Renal cortex interstitium (tissue), 11 donors: ENCODE data around the gene NCKAP5. TPM values are rescaled to one million over a fixed set of nuclear protein-coding genes. Genes with fewer than 3 reads are reported as not detected.

ENCODE experiments used
- DNase-seq, 11 donors: peaks; one replicate each; pipeline ENCODE4 v3.0.0-alpha.2; 2013; ENCODE audit warnings: low read depth in 9 of 11, low spot score in 4 of 11; ENCODE audit errors: extremely low read depth in 1 of 11
- polyA plus RNA-seq, 3 donors: library from polyadenylated mRNA; unstranded; fragments of 120-200 nt; gene quantifications; one replicate each; pipeline ENCODE4 v1.2.1, GENCODE V29; 2013; ENCODE audit not compliant: insufficient read length in 3 of 3

NCKAP5 gene
- polyA plus RNA-seq, 3 donors = 7.3 to 9.2 (median 7.7) TPM

DNA sequence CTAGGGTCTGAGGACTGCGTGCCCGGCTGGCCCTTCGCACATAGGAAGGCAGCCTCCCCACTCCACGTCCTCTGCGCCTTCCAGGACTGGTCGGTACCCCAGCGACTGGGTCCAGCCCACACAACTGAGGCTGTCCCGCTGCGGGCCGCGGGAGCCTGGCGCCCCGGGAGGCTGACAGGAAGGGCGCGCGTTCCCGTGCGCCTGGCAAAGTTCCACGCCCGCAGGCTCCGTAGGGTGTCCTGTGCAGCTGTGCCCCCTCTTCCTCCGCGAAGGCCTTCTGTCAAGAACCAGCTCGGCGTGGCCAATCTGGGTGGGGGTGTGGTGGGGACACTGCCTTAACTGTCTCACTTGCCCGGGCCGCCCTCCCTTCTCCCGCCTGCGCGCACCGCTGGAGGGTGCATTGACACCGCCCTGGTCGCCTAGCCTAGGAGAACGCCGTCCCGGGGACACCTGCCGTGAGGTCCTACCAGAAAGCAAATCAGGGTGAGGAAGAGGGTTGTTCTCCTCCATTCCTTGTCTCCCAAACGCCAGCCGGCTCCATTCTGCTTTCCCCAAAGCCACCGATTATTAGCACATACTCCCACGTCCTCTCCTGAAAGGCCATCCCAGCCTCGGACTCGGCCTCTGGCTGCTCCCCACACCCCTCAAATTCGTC is 897.6 kb downstream of the NCKAP5 start:
- no peak for DNase-seq

DNA sequence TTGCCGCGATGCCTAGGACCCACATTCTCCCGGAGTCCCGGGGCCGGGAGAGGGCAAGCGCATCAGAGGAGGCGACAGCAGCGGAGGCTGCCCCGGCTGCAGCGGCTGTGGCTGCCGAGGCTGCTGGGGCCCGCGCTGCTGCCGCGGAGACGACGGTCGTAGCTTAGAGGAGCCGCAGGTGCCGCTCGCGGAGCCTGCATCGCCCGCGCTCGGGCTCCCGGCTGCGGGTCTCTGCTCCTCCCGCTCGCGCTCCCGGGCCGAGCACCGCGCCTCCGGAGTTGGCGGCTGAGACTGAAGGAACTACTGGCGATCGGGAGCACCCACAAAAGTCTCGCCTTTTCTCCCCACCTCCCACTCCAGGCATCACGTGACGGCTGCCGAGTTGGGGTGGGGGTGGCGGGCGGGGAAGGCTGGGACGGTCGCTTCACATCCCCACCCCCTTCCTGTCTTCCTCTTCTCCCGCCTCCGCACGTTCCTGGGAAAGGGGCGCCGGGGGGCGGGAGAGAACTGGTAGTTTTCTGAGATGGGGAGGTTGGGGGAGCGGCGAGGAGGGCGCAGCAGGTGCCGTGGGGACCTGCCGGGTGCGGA is 898.3 kb downstream of the NCKAP5 start, which contains the start of gene LYPD1:
Gene LYPD1, minus strand, starts transcription at position 298 of the 588 bp plus-strand sequence. Its CDS starts 273 bp downstream, at position 25.
- peak in 2 of 11 donors; percentile 34 to 44 for DNase-seq

DNA sequence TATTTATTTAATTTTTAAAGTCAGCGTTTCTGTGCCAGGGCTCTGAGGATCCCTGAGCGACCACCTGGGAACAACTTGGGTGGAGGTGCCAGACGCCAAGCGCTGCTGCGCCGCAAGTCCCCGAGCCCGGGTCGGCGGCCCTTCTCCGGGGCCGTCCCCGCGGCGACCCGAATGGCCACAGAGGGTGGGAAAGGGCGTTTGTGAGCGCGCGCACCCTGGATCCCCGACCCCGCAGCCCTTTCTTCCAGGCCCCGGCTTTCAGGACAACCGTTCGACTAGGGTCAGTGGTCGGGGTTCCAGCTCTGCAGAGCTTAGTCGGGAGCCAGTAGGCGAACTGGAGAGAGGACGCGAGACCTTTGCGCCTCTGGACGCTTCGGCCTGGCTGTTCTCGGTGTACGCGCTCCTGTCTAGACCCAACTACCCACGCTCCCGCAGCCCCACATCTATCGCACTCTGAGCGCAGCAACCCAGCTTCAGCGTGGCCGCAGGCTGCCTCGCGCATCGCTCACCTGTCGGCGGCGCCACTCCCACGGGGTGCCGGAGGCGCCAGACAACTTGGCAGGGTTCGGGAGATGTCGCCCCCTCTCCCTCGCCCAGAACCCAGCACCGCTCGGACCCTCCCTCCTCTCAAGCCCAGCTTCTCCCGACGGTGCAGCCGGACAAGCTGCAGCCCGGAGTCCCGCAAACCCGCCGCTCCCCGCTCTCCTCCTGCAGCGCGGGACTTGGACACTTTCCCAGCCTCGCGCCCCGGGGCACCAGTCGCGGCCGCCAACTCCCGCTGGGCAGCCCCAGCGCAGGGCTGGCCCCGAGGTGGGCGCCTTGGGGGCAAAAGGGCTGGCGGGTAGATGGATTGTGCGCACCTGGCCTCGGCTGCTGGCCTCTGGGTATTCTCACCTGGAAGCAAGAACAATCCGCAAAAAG is 899.0 kb downstream of the NCKAP5 start:
- DNase-seq = no peak

DNA sequence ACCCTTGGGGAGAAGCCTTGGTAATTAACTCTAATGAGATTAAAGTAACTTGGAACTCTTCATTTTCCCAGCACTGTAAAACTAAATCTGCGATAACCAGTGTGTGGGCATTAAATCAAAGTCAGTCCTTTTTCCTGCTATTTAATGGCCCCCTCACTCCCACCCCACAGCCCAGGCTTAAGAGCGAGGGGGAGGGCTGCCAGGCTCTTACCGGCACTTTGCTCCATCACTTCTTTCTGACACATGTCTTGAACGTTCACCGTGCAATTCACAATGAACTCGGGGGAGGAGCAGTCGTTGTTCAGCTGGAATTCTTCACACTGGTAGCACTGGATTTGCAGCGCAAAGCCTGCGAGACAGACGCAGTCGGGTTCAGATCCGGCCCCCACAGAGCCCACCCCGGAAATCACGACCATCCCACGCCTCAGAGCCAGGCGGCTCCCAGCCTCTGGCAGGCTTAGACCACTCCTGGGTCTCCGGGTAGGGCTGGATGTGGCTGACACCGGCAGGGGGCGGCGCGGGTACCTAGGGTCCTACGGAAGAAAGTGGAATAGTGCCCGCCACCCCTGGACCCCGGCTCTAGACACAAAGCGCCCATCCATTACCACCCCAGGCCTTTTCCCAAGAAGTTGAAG is 900.0 kb downstream of the NCKAP5 start:
- DNase-seq = peak in 2 of 11 donors; percentile 40 to 49

DNA sequence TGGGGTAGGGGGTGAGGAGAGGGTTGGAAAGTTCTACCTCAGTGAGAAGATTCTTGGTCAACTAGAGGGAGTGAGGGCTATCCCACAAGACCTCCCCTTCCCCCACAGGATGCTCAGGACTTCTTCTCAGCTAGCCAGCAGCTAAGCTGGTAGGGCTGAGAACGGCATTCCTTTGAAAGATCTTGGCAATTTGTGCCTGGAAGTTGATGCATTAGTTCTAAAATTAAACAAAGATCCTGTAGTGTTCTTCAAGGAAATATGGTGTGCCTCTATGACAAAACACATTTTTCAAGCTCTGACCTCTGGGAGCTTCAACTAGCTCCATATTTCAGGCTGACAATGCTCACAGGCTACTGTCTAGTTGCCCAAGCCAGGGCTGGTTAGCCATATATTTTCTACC is 900.6 kb downstream of the NCKAP5 start:
- no peak for DNase-seq

DNA sequence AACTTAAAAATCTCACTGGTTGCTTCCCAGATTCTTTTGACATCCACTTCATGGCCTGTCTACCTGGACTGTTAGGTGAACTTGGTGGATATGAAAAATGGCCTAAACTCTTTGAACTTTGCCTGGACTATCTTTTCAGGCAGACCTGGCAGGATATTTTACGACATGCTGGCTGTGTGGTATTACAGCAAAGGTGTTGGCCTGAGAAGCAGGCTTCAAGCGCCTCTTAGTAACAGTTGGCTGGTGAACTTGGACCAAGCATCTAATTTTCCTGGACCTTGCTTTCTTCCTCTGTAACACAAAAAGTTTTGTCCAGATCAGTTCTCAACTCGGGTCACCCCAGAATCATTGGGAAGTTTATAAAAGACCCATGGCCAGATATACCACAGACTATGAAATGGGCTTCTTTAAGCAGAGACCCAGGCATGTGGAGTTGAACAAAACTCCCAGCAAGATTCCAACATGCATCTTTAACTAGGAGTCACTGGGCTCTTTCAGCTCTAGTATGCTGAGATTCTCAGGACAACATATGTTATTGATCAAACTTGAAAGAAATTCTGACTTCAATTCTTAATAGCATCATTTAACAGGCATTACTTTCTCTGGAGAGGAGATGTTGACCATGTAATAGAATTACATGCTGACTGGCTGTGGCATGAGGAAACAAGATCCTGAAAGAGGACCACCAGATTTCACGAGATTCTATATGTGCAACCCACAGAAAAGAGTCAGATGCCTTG is 902.7 kb downstream of the NCKAP5 start:
- DNase-seq = no peak

DNA sequence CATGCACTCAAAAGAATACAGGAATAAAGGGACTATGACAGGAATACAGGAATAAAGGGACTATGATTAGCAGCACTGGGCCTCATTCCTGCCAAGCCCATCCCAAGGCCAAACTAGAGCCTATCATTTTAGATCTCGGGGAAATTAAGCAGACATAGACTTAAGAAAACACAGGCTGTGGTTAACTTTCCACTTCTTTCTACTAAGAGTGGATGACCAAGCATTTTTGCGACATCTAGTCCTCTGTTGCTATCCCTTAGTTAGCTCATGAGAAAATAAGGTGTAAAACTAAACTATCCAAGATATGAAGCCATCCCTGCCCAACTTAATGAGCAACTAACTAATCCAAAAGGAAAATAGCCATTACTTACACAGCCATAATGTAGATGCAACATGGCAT is 904.2 kb downstream of the NCKAP5 start:
- DNase-seq = no peak

DNA sequence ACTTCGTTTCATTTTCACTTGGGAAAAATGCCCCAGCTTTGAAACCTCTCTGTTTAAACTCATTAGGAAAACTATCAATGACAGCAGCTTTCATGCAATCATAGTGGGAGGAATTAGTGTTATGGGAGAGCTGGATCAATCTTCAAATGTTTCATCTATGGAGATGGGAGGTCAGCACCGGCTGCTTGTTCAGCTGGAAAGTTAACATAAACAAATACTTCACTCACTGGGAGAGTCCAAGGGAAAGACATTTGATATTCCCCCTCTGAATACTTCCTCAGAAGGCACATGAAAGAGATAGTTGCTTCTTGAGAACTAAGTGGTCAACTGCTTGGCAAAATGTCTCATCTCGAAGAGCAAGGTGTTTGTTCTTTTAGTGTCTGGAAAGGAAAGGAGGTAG is 905.5 kb downstream of the NCKAP5 start:
- no peak for DNase-seq

DNA sequence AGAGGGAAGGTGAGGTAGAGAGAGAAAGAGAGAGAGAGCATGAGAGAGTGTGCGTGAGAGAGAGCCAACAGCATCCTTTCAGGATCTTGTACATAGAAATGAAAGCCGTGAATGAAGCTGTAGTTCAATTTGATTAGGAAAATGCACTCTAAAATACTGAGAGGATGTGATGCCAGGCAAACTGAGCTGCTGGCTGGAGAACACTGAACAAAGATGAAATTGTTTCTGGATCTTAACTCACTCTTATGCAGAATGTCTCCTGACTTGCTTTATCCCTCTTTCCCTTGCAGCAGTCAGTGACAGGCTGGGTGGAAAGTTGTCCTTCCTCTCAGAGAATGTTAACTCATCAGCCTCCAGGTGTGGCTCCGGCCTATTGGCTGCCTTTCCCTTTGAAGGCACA is 908.9 kb downstream of the NCKAP5 start:
- DNase-seq = no peak

DNA sequence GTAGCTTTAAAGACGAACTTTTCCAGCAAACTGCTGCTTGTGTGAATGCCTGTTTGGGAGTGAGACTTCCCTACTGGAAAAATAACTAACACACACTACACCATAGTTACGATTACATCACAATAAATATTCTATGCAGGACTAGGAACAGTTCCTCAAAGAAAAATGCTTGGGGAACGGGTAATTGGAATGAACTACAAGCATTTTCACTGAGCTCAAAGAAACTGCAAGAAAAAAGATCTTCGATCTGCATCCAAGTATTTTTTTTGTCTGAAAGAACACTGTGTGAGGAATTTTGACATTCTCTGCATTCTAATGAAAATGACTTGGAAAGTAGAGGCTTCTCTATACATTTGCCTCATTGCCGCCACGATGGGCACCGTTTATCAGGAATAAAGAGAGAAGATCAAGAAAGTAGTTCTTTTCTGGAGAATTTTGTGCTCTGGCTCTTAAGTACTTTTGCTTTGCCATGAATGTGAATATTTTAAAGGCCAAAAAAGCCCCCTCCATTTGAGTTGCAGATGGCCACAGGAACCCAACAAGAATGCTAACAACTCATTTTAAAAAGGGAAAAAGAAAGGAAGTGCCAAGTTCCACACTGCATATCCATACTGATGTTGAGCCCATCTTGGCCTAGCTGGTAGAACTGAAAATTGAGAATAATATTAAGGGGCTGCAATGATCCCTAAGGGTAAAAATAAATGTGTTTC is 911.8 kb downstream of the NCKAP5 start:
- DNase-seq = no peak

DNA sequence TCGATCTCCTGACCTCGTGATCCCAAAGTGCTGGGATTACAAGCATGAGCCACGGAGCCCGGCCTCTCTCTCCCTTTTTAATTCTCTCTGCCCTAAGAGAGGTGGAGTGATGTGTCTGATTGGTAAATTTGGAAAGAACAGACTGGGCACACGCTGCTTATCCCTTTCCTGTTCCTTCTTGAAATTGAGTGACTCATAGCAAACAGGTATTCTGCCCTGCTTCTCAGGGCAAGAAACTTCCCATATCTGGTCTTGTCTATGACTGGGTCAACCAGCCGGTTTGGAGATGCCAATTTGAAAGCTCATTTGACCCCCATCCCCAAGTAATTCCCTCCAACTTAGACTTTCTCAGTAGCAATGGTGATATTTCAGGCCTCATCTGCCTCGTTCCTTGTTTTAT is 913.3 kb downstream of the NCKAP5 start:
- no peak for DNase-seq

DNA sequence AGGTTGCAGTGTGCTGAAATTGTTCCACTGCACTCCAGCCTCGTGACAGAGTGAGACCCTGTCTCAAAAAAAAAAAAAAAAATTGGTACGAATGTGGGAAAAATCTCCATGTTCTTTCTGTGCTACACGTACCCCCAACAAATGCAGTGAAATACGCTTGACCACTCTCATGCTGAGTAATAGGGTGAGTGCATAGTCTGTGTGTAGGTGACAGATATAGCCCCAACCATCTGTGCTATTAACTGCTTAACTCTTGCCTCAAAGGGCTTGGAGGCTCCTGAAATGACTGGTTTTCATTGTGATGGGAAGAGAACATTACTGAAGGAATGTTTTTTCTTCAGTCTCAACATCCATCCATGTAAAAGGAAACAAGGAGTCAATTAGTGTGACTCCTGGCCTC is 913.9 kb downstream of the NCKAP5 start:
- no peak for DNase-seq

DNA sequence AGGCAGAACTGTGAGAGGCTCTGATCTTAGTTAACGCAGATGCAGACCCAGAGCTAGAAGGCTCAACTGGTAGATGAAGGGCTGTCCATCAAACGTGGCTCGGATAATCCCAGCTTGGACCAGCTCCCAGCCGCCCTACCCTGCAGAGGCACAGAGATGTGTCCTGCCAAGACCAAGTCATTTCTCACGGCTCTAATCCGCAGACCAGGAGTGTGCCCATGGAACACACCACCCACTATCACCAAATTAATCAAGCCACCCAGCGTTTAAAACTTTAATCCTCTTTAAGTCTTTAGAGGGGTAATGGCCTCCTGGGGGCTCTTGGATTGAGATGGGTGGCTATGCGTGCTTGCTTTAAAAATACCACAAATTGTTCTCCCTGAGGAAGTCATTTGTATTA is 915.8 kb downstream of the NCKAP5 start:
- DNase-seq = no peak

DNA sequence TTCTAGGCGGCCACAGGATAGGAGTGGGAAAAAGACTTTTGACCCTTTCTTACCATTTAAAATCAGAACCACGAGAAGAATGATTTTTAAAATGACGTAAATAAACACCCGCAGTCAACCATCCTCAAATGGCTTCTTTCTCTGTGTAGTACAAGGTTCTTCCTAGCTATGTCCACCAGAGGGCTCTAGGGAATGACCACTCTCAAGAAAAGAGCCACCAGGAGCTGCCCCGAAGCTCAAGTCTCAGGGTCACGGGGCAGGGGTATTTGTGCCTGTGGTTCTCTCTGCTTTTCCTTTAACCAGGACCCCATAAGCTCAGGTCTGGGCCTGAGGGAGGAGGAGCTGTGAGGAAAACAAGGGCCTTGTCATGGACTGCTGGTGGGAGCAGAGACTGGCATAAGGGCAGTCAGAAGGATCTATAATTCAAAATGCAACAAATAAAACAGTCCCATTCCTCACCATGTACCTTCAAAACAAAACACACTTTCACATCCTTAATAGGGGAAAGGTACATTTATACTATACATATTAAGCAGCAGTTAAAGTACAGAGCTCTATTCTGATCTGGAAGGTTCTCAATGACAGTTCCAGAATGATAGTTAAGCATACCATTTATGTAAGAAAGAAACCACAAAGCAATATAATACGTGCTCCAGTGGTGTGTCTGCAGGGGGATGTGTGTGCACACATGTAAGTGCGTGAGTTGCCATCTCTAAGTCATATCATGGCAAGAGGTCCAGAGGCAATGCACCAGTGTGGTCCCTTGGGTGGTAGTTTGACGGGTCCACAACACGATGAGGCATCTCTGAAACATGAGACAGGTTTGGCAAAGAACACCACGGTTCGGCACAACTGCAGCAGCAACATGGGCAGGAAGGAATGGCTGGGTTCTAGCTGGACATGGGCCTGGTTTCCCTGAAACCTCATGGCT is 916.9 kb downstream of the NCKAP5 start:
- no peak for DNase-seq

DNA sequence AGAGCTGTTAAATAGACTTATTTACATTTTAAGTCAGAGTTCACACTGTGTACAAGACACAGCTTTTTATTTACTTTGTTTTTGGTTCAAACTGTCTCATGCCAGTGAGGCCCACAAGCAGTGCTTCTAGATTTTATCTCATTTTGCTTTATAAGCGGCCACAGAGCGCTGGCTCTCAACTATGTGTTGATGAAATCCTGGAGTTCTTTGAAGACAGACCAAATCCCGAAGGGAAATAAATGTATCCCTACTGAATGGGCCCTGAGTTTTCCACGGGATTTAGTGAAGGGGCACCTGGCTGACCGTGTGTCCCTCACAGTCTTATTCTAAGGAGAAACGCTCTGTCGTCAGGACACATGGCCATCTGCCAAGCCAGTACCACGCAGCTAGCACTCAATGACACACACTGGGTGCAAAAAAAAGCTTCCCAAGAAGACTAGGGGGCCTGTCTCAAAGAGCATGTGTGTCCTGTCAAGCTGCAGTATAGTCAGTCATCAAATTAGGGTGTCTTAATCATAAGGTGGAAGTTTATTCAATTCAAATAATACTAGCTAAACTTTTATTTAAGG is 921.6 kb downstream of the NCKAP5 start:
- no peak for DNase-seq

DNA sequence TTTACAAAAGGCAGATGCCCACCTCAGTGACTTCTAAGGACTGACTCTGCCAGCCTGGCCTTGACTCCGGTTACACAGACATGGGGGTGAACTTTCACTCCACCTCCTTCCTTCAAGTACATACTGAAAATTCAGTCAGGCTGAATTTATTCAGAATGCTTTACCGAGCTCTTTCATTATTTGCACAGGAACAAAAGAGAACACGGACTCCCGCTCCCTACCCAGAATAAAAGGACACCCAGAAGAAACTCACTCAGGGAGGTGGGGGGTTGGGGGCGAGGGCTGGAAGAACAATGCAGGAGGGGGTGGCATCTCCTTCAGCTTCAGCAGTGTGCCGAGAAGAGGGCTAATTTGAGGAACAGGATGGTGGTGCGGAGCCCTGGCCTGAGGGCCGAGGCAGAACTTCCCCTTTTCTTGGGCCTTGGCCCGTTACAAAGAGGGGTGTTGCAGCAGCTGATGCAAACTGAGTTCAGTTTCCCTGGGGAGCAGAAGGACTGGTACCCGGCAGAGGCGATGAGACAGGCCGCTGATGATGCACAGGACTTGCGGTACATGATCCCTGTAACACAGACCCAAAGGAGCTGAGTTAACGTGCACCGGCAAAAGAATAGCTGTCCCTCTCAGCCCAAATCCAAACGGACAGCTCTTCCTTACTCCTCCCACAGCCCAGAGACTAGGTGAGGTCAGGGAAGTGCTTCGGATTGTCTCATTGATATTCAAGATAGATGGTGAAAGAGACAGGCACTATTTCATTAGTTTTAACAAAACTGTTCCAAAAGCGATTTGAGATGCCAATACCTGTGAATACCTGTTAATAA is 922.3 kb downstream of the NCKAP5 start:
- no peak for DNase-seq
